GM12864 (cell line): Measurements from ENCODE around the gene EGF.
"Not testable (repeated sequence)": the region's sequence is repeated elsewhere in the genome, so short reads cannot be mapped to it uniquely, and the experiment has no call there.

Experiments
- DNase-seq: peaks from one replicate; pipeline ENCODE4 v3.0.0-alpha.2; 2011; ENCODE audit warnings: low read depth
- H3K4me3 ChIP-seq: 2 replicates; pipeline ENCODE4 v1.5.1; 2011; ENCODE audit warnings: mild to moderate bottlenecking, low read depth, low read length, control low read depth
- CTCF ChIP-seq: IDR thresholded peaks from 2 replicates; pipeline ENCODE4 v1.5.1; 2011; ENCODE audit warnings: low read depth, mild to moderate bottlenecking, moderate library complexity, low read length, control low read depth, inconsistent platforms; ENCODE audit errors: missing control alignments

EGF gene

DNA sequence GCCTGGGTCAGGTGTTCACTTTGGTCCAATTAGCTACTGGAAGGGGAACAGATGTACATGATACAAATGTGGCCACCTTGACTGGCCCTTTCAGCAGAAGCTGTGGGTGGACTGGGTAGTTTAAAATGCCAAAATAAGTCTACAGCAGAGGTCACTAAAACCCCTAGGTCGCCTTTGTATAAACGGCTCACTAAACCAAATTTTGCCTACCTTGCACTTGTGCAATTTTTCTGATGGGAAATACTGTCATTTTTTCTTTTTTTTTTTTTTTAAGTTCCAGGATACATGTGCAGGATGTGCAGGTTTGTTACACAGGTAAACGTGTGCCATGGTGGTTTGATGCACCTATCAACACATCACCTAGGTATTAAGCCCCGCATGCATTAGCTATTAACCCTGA is 109.8 kb downstream of the EGF start:
- no peak for DNase-seq
- TF ChIP-seq CTCF: no peak
- H3K4me3 ChIP-seq: no peak overlapping the region

DNA sequence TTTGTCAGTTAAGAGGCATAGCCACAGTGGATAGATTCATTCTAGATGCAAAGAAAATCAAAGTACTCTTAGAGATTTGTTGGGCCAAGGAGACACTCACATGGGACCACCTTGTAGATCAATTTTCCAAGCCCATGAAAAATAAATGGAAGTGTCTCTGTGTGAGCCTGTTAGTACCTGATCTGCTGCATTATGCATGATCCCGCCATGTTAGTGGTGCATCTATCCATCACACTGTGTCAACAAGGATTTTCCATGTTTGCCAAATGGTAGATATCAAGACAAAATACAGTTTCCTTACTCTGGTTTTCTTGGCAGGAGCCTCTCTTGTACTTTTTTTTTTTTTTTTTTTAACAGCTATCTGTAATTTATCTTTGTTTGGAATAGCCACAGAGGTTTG is 112.4 kb downstream of the EGF start:
- TF ChIP-seq CTCF: no peak
- no peak for DNase-seq
- no peak overlapping the region for H3K4me3 ChIP-seq

GRCh38 chr4:110025718-110026117 is 113.0 kb downstream of the EGF start:
- DNase-seq: no peak
- no peak for TF ChIP-seq CTCF
- H3K4me3 ChIP-seq: no peak overlapping the region

- TF ChIP-seq CTCF: no peak
- DNase-seq: no peak
- H3K4me3 ChIP-seq: no peak overlapping the region
Measured at GRCh38 chr4:110032603-110033002, 119.9 kb downstream of the EGF start.

GRCh38 chr4:110033355-110034025 is 120.8 kb downstream of the EGF start:
- H3K4me3 ChIP-seq: no peak overlapping the region
- no peak for TF ChIP-seq CTCF
- DNase-seq: no peak

GRCh38 chr4:110034026-110034393 is 121.3 kb downstream of the EGF start:
- H3K4me3 ChIP-seq: no peak overlapping the region
- DNase-seq: peak; percentile 37
- no peak for TF ChIP-seq CTCF

GRCh38 chr4:110039164-110039563 is 126.5 kb downstream of the EGF start:
- DNase-seq, H3K4me3 ChIP-seq: not testable (repeated sequence)

DNA sequence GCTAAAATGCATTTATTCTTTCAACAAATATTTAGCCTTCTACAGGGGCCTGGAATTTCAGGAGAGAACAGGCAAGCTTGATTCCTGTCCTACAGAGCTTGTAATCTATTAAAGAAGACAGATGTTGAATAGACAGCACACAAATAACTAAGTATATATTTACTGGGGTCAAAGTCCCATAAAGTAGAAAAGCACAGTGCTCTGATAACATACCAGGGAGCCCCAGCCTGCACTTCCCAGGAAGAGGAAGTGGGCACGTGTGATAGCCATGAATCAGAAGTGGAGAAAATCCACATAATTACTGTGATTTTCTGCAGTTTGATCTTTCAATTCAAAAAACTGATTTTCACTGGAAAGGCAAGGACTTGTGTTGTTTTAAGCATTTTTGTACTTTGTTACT is 129.1 kb downstream of the EGF start:
- DNase-seq: no peak
- no peak overlapping the region for H3K4me3 ChIP-seq
- no peak for TF ChIP-seq CTCF
